GM23338 (cell line): ENCODE data around the gene SLC1A3. TPM values are rescaled to one million over a fixed set of nuclear protein-coding genes. Genes with fewer than 3 reads are reported as not detected.

ENCODE experiments used
- ATAC-seq: fragments of 200-7000 bp; cut with Tn5 transposase; 3 replicates; pipeline ENCODE4 v1.9.1; 2020
- DNase-seq: peaks from one replicate; pipeline ENCODE4 v3.0.0-alpha.2; 2015; ENCODE audit warnings: low spot score
- H2AFZ ChIP-seq: fragments of 200-600 bp; sonication (generic); 2 replicates; pipeline ENCODE4 v1.8.0; 2016; ENCODE audit warnings: antibody characterized with exemption, mild to moderate bottlenecking, moderate library complexity
- H3F3A ChIP-seq: fragments of 200-600 bp; sonication (generic); replicated peaks from 2 replicates; pipeline ENCODE4 v1.8.0; 2017; ENCODE audit warnings: antibody characterized with exemption, mixed run types, low read depth
- H3K27ac ChIP-seq: fragments of 200-600 bp; sonication (generic); 2 replicates; pipeline ENCODE4 v1.6.1; 2016; ENCODE audit warnings: low read depth
- H3K27me3 ChIP-seq: fragments of 200-600 bp; sonication (generic); 2 replicates; pipeline ENCODE4 v1.8.0; 2016; ENCODE audit warnings: mild to moderate bottlenecking, mixed run types, moderate library complexity; ENCODE audit not compliant: insufficient read depth
- H3K36me3 ChIP-seq: fragments of 200-600 bp; sonication (generic); 2 replicates; pipeline ENCODE4 v1.8.0; 2016; ENCODE audit warnings: mild to moderate bottlenecking; ENCODE audit not compliant: insufficient read depth
- H3K4me1 ChIP-seq: fragments of 200-600 bp; sonication (generic); 2 replicates; pipeline ENCODE4 v1.8.0; 2016; ENCODE audit warnings: mild to moderate bottlenecking, moderate library complexity; ENCODE audit not compliant: insufficient read depth
- H3K4me2 ChIP-seq: fragments of 200-600 bp; sonication (generic); 2 replicates; pipeline ENCODE4 v1.7.1; 2017; ENCODE audit warnings: mixed run types
- H3K4me3 ChIP-seq: fragments of 200-600 bp; sonication (generic); 2 replicates; pipeline ENCODE4 v1.6.1; 2016; ENCODE audit warnings: mixed run types
- H3K79me2 ChIP-seq: fragments of 200-600 bp; sonication (generic); replicated peaks from 2 replicates; pipeline ENCODE4 v1.8.0; 2017; ENCODE audit warnings: mild to moderate bottlenecking; ENCODE audit not compliant: insufficient read depth
- H3K9me2 ChIP-seq: fragments of 200-600 bp; sonication (generic); 2 replicates; pipeline ENCODE4 v1.8.0; 2017; ENCODE audit not compliant: insufficient read depth
- H4K20me1 ChIP-seq: fragments of 200-600 bp; sonication (generic); replicated peaks from 2 replicates; pipeline ENCODE4 v1.8.0; 2017; ENCODE audit warnings: mild to moderate bottlenecking; ENCODE audit not compliant: insufficient read depth
- H3K27ac Mint-ChIP-seq: 2 replicates; pipeline ENCODE4 v1.8.0; 2020; ENCODE audit warnings: inconsistent platforms, mild to moderate bottlenecking, moderate library complexity, mixed read lengths
- H3K27me3 Mint-ChIP-seq: 3 replicates; pipeline ENCODE4 v1.8.0; 2022; ENCODE audit warnings: low read depth, mild to moderate bottlenecking, moderate library complexity, mixed read lengths, inconsistent platforms; ENCODE audit not compliant: insufficient read depth, poor library complexity
- H3K36me3 Mint-ChIP-seq: 3 replicates; pipeline ENCODE4 v1.8.0; 2021; ENCODE audit warnings: low read depth, mild to moderate bottlenecking, inconsistent platforms, moderate library complexity, mixed read lengths
- H3K4me1 Mint-ChIP-seq: 3 replicates; pipeline ENCODE4 v1.8.0; 2020; ENCODE audit warnings: mild to moderate bottlenecking, inconsistent platforms, mixed read lengths
- H3K4me3 Mint-ChIP-seq: 3 replicates; pipeline ENCODE4 v1.8.0; 2021; ENCODE audit warnings: moderate library complexity, mild to moderate bottlenecking, inconsistent platforms, mixed read lengths
- H3K9me3 Mint-ChIP-seq: 3 replicates; pipeline ENCODE4 v1.8.0; 2020; ENCODE audit warnings: moderate library complexity, mild to moderate bottlenecking, inconsistent platforms, mixed read lengths
- CREB1 ChIP-seq: fragments of 250-450 bp; sonication (Bioruptor Pico); IDR thresholded peaks from 2 replicates; pipeline ENCODE4 v1.5.0; 2020; ENCODE audit warnings: low read depth, mild to moderate bottlenecking, moderate library complexity
- CTCF ChIP-seq, 2 experiments: fragments of 200-600 bp in 1 of 2; sonication (generic) in 1 of 2; conservative IDR thresholded peaks; 2 replicates each; pipeline versions ENCODE4 v1.5.1 to v1.6.1; 2016 to 2017; ENCODE audit warnings: antibody characterized with exemption in 2 of 2, low read depth in 2 of 2, mild to moderate bottlenecking in 2 of 2, moderate library complexity in 1 of 2
- ETS1 ChIP-seq: IDR thresholded peaks from 2 replicates; pipeline ENCODE4 v1.6.1; 2016; ENCODE audit warnings: antibody characterized with exemption
- EZH2 ChIP-seq: fragments of 200-600 bp; sonication (generic); IDR thresholded peaks from one replicate; pipeline ENCODE4 v1.8.0; 2017; ENCODE audit warnings: antibody characterized with exemption, mild to moderate bottlenecking, low read depth; ENCODE audit not compliant: unreplicated experiment
- JUNB ChIP-seq: IDR thresholded peaks from one replicate; pipeline ENCODE4 v1.6.1; 2016; ENCODE audit warnings: antibody characterized with exemption; ENCODE audit not compliant: unreplicated experiment
- NANOG ChIP-seq: IDR thresholded peaks from 2 replicates; pipeline ENCODE4 v1.6.1; 2016; ENCODE audit warnings: antibody characterized with exemption, borderline replicate concordance
- POLR2AphosphoS5 ChIP-seq: IDR thresholded peaks from 2 replicates; pipeline ENCODE4 v1.6.1; 2016; ENCODE audit warnings: antibody characterized with exemption, low read depth
- STAT1 ChIP-seq: IDR thresholded peaks from one replicate; pipeline ENCODE4 v1.6.1; 2016; ENCODE audit warnings: antibody characterized with exemption; ENCODE audit not compliant: unreplicated experiment
- ZNF114 ChIP-seq: fragments of 250-450 bp; sonication (Bioruptor Pico); IDR thresholded peaks from 2 replicates; pipeline ENCODE4 v1.5.0; 2020; ENCODE audit warnings: mild to moderate bottlenecking, moderate library complexity
- ZNF331 ChIP-seq: fragments of 250-450 bp; sonication (Bioruptor Pico); IDR thresholded peaks from 2 replicates; pipeline ENCODE4 v1.5.0; 2020; ENCODE audit warnings: low read depth, mild to moderate bottlenecking, moderate library complexity
- ZNF462 ChIP-seq: fragments of 250-450 bp; sonication (Bioruptor Pico); IDR thresholded peaks from 2 replicates; pipeline ENCODE4 v1.5.0; 2020; ENCODE audit warnings: mild to moderate bottlenecking, moderate library complexity
- long read RNA-seq: library from polyadenylated mRNA; unstranded; transcript quantifications from one replicate; pipeline ENCODE4 v2.0.0, GENCODE V29; 2020; ENCODE audit not compliant: unreplicated experiment
- polyA plus RNA-seq: library from polyadenylated mRNA; unstranded; fragments of >200 nt; fragmentation: Nextera tagmentation; extraction: Ambion mirVana; gene quantifications from 2 replicates; pipeline ENCODE4 v1.2.1, GENCODE V29; 2016
- total RNA-seq: library from RNA; depleted of rRNA; stranded (reverse); fragments of >200 nt; shearing (Covaris generic); gene quantifications from 2 replicates; pipeline ENCODE4 v1.2.3, GENCODE V29; 2014; rRNA removed

SLC1A3 gene
- total RNA-seq, result 27.2 and 29.0 TPM in 2 replicates
- 30.4 and 40.7 TPM in 2 replicates for polyA plus RNA-seq
- long read RNA-seq, full-length matches to known transcripts, result 2 of 9 reads
- long read RNA-seq, partial matches to known transcripts, result 3 of 9 reads
- long read RNA-seq, other reads (novel, unspliced or antisense), result 4 of 9 reads

GRCh38 chr5:36606428-36607113 lies at the start of gene SLC1A3:
SLC1A3 (plus strand) TSS chr5:36606606; CDS start chr5:36608424, 1,818 bp downstream.
- H3K79me2 ChIP-seq, result peaks cover 43% of the 10 kb centered on the region
- peak within 1 kb of the TSS; percentile 72 for H2AFZ ChIP-seq
- peaks cover 12% of the 10 kb centered on the region; the same call in 1 of the 2 replicates for H3K36me3 ChIP-seq
- no peaks in the 10 kb centered on the region for H3K9me3 Mint-ChIP-seq
- no peaks in the 10 kb centered on the region; the same call in 1 of the 2 replicates for H4K20me1 ChIP-seq
- H3K27me3 ChIP-seq, result no peaks in the 10 kb centered on the region
- ATAC-seq (peak; percentile 93), DNase-seq (peak; percentile 84)
- peak within 1 kb of the TSS; percentile 10 for H3K27ac Mint-ChIP-seq
- H3K4me3 ChIP-seq, result peak within 1 kb of the TSS; percentile 86
- H3K4me1 Mint-ChIP-seq, result peaks cover 58% of the 10 kb centered on the region
- H3K9me2 ChIP-seq, result no peaks in the 10 kb centered on the region
- H3K36me3 Mint-ChIP-seq, result peaks cover 19% of the 10 kb centered on the region
- H3K4me2 ChIP-seq, result peak within 1 kb of the TSS; percentile 91
- peak within 1 kb of the TSS; percentile 6; the same call in 1 of the 2 replicates for H3K27ac ChIP-seq
- TF ChIP-seq NANOG (no peak), POLR2AphosphoS5 (peak; percentile 93), ZNF114 (CRISPR knock-in tag) (no peak)
- peaks cover 35% of the 10 kb centered on the region for H3K4me1 ChIP-seq
- H3F3A ChIP-seq, result no peaks in the 10 kb centered on the region
- peak within 1 kb of the TSS; percentile 85 for H3K4me3 Mint-ChIP-seq
- H3K27me3 Mint-ChIP-seq, result peaks cover 2% of the 10 kb centered on the region

GRCh38 chr5:36558641-36559040 lies 47.8 kb upstream of the SLC1A3 start:
- Mint-ChIP-seq H3K9me3 (peaks cover 4% of the 10 kb centered on the region; the same call in 1 of the 3 replicates), H3K36me3 (no peaks in the 10 kb centered on the region), H3K4me1 (no peaks in the 10 kb centered on the region), H3K4me3 (no peak overlapping the region), H3K27ac (no peak overlapping the region), H3K27me3 (peaks cover 2% of the 10 kb centered on the region)
- Histone ChIP-seq H3K4me3 (no peak overlapping the region), H2AFZ (no peak overlapping the region), H3K79me2 (no peaks in the 10 kb centered on the region), H3K36me3 (no peaks in the 10 kb centered on the region), H3K4me1 (no peaks in the 10 kb centered on the region), H4K20me1 (no peaks in the 10 kb centered on the region), H3K27ac (no peak overlapping the region), H3K27me3 (no peaks in the 10 kb centered on the region), H3F3A (no peaks in the 10 kb centered on the region), H3K4me2 (no peak overlapping the region), H3K9me2 (no peaks in the 10 kb centered on the region)
- DNase-seq (no peak), ATAC-seq (no peak)
- TF ChIP-seq POLR2AphosphoS5 (no peak), ZNF462 (no peak), CREB1 (CRISPR knock-in tag) (no peak), NANOG (no peak), ETS1 (no peak), ZNF331 (CRISPR knock-in tag) (no peak), CTCF (conservative IDR thresholded peaks at IDR 0.05; ENCODE audit: low read depth in 2 of 2) (no peak), JUNB (no peak), ZNF114 (CRISPR knock-in tag) (no peak), STAT1 (no peak), EZH2 (no peak)
